ENCODE data around the gene ZNF319.

DNA sequence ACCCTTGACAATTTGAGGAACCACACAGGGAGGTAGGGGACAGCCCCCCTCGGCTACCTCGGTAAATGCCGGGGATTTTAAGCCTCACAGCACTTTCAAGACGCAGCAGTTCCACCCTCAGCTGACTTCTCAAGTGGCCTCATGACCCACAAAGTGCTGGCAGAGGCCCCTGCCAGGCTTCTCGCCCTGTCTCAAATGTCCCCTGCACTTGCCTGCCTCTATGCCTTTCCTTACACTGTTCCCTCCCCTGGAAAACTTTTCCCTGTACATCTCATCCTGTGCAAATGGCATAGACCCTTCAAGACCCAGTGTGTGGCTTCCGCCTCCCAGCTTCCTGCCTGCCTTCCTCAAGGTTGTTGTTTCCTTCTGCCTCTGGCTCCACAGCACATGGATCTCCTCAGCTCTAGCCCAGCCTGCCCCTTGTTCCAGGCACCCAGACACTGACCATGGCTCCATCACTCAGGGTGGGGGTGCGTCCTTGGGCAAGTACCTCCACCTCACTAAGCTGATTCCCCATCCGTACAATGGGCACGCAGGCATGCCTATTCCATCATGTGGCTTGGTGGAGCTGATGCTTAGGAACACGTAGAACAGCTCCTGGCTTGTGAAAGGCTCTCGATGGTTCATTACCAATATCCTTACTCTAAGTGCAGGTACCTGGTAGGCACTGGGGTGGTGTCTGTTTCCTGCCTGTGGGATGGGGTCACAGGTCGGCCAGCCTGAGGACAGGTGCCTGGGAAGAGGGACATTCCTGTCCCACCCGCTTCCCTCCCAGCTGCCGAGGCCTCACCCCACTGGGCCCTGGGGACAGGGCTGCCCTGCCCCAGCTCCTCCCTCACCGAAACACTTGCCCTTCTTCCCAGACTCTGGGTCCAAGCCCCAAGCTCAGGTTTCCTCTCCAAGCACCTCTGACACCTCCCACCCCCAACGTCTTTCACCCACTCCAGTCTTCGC lies 49.0 kb upstream of the ZNF319 start:
- TF ChIP-seq, protein P1, sequence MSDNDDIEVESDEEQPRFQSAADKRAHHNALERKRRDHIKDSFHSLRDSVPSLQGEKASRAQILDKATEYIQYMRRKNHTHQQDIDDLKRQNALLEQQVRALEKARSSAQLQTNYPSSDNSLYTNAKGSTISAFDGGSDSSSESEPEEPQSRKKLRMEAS (IDR thresholded peaks at IDR 0.05; ENCODE audit: low read depth, low read length) = no peak
- TF ChIP-seq, protein P2, sequence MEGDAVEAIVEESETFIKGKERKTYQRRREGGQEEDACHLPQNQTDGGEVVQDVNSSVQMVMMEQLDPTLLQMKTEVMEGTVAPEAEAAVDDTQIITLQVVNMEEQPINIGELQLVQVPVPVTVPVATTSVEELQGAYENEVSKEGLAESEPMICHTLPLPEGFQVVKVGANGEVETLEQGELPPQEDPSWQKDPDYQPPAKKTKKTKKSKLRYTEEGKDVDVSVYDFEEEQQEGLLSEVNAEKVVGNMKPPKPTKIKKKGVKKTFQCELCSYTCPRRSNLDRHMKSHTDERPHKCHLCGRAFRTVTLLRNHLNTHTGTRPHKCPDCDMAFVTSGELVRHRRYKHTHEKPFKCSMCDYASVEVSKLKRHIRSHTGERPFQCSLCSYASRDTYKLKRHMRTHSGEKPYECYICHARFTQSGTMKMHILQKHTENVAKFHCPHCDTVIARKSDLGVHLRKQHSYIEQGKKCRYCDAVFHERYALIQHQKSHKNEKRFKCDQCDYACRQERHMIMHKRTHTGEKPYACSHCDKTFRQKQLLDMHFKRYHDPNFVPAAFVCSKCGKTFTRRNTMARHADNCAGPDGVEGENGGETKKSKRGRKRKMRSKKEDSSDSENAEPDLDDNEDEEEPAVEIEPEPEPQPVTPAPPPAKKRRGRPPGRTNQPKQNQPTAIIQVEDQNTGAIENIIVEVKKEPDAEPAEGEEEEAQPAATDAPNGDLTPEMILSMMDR (IDR thresholded peaks at IDR 0.05 in 2 of 3, conservative IDR thresholded peaks at IDR 0.05 in 1 of 3; ENCODE audit: control insufficient read depth in 2 of 3, extremely low read depth in 1 of 3, insufficient read depth in 1 of 3, low read depth in 3 of 3, low read length in 3 of 3) = no peak
- TF ChIP-seq RCOR1 (conservative IDR thresholded peaks at IDR 0.05; ENCODE audit: low read depth, low read length) = no peak
- TF ChIP-seq EZH2 (IDR thresholded peaks at IDR 0.05; ENCODE audit: borderline replicate concordance, control insufficient read depth, low read depth, low read length) = no peak
- no peak for TF ChIP-seq POLR2A (IDR thresholded peaks at IDR 0.05; ENCODE audit: low read depth, low read length)
- TF ChIP-seq, protein P3, sequence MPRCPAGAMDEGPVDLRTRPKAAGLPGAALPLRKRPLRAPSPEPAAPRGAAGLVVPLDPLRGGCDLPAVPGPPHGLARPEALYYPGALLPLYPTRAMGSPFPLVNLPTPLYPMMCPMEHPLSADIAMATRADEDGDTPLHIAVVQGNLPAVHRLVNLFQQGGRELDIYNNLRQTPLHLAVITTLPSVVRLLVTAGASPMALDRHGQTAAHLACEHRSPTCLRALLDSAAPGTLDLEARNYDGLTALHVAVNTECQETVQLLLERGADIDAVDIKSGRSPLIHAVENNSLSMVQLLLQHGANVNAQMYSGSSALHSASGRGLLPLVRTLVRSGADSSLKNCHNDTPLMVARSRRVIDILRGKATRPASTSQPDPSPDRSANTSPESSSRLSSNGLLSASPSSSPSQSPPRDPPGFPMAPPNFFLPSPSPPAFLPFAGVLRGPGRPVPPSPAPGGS (IDR thresholded peaks at IDR 0.05; ENCODE audit: borderline replicate concordance, insufficient read depth, low read depth, low read length, poor library complexity, severe bottlenecking) = no peak

Data from GM12878 (cell line).